Mesodermal cell (in vitro differentiated cells): ENCODE measurements around the gene FOXN3.
"Not testable (repeated sequence)": the region's sequence is repeated elsewhere in the genome, so short reads cannot be mapped to it uniquely, and the experiment has no call there.

Experiments
- H3K27ac ChIP-seq: 2 replicates; pipeline ENCODE4 v1.7.0; 2013; ENCODE audit warnings: mild to moderate bottlenecking, low read depth, low read length, moderate library complexity; ENCODE audit not compliant: severe bottlenecking
- H3K36me3 ChIP-seq: 2 replicates; pipeline ENCODE4 v1.7.1; 2013; ENCODE audit warnings: mild to moderate bottlenecking, low read length, moderate library complexity; ENCODE audit not compliant: control insufficient read depth, insufficient read depth
- H3K4me1 ChIP-seq: one replicate; pipeline ENCODE4 v1.7.1; 2013; ENCODE audit warnings: mild to moderate bottlenecking, low read length; ENCODE audit not compliant: insufficient read depth, control insufficient read depth, poor library complexity, severe bottlenecking
- H3K4me3 ChIP-seq: 2 replicates; pipeline ENCODE4 v1.7.0; 2013; ENCODE audit warnings: low read length, control low read depth, mild to moderate bottlenecking; ENCODE audit not compliant: insufficient read depth, poor library complexity, severe bottlenecking; ENCODE audit errors: extremely low read depth
- H3K9me3 ChIP-seq: 2 replicates; pipeline ENCODE4 v1.7.1; 2013; ENCODE audit warnings: mild to moderate bottlenecking, low read length, moderate library complexity; ENCODE audit not compliant: control insufficient read depth
- whole genome bisulfite sequencing, 2 experiments: methylation state at CpG; one replicate each; pipeline ENCODE4 v1.1.5; 2013; ENCODE audit warnings: missing lambda C conversion rate in 2 of 2; ENCODE audit not compliant: insufficient coverage in 2 of 2; 5-methylcytosine and 5-hydroxymethylcytosine counted together

FOXN3 gene

GRCh38 chr14:89128311-89129026 is 288.6 kb downstream of the FOXN3 start:
- Histone ChIP-seq H3K36me3 (no peaks in the 10 kb centered on the region), H3K27ac (no peak overlapping the region), H3K4me3 (no peak overlapping the region), H3K4me1 (no peaks in the 10 kb centered on the region), H3K9me3 (no peaks in the 10 kb centered on the region)
- WGBS, 2 experiments = 85 to 98% methylated on average over 5 to 6 of the region's 10 CpGs

GRCh38 chr14:89126461-89126860 is 290.6 kb downstream of the FOXN3 start:
- Histone ChIP-seq H3K36me3 (no peaks in the 10 kb centered on the region), H3K9me3 (no peaks in the 10 kb centered on the region), H3K4me3 (no peak overlapping the region), H3K4me1 (no peaks in the 10 kb centered on the region), H3K27ac (no peak overlapping the region)
- 91 to 93% methylated on average over 4 of the region's 4 CpGs for WGBS, 2 experiments

- H3K27ac ChIP-seq = no peak overlapping the region
- H3K4me1 ChIP-seq = no peaks in the 10 kb centered on the region
- no peak overlapping the region for H3K4me3 ChIP-seq
- WGBS, 2 experiments = 70% methylated on average over 2 of the region's 4 CpGs; no CpG with 5 or more reads in 1 of the 2 experiments
- H3K36me3 ChIP-seq = no peaks in the 10 kb centered on the region
- no peaks in the 10 kb centered on the region for H3K9me3 ChIP-seq
These were observed 291.8 kb downstream of the FOXN3 start for GRCh38 chr14:89125216-89125615.

GRCh38 chr14:89123851-89124250 is 293.2 kb downstream of the FOXN3 start:
- WGBS, 2 experiments = 91 to 100% methylated on average over 1 of the region's 1 CpG
- Histone ChIP-seq H3K4me3 (no peak overlapping the region), H3K4me1 (no peaks in the 10 kb centered on the region), H3K27ac (no peak overlapping the region), H3K9me3 (no peaks in the 10 kb centered on the region), H3K36me3 (no peaks in the 10 kb centered on the region)

- H3K4me3 ChIP-seq = no peak overlapping the region
- no peaks in the 10 kb centered on the region for H3K4me1 ChIP-seq
- H3K27ac ChIP-seq = no peak overlapping the region
- H3K36me3 ChIP-seq = no peaks in the 10 kb centered on the region
- 90 to 91% methylated on average over 10 of the region's 10 CpGs for WGBS, 2 experiments
- H3K9me3 ChIP-seq = no peaks in the 10 kb centered on the region
These were observed 293.8 kb downstream of the FOXN3 start for GRCh38 chr14:89123215-89123614.

GRCh38 chr14:89121968-89122620 is 294.9 kb downstream of the FOXN3 start:
- H3K36me3 ChIP-seq = no peaks in the 10 kb centered on the region
- WGBS, 2 experiments = 30 to 43% methylated on average over 2 of the region's 4 CpGs
- H3K27ac ChIP-seq = peak overlapping the region; percentile 58

GRCh38 chr14:89117012-89117411 is 300.0 kb downstream of the FOXN3 start:
- no peaks in the 10 kb centered on the region for H3K9me3 ChIP-seq
- no peaks in the 10 kb centered on the region for H3K36me3 ChIP-seq
- 56 to 70% methylated on average over 2 to 3 of the region's 5 CpGs for WGBS, 2 experiments
- no peak overlapping the region for H3K4me3 ChIP-seq
- no peak overlapping the region for H3K27ac ChIP-seq
- H3K4me1 ChIP-seq = no peaks in the 10 kb centered on the region

More at GRCh38 chr14:89121968-89122620, 294.9 kb downstream of the FOXN3 start:
- Histone ChIP-seq H3K4me3 (no peak overlapping the region), H3K4me1 (no peaks in the 10 kb centered on the region), H3K9me3 (no peaks in the 10 kb centered on the region)

GRCh38 chr14:89114109-89114508 is 302.9 kb downstream of the FOXN3 start:
- H3K9me3 ChIP-seq = no peaks in the 10 kb centered on the region
- H3K36me3 ChIP-seq = no peaks in the 10 kb centered on the region
- H3K4me3 ChIP-seq = no peak overlapping the region
- no peaks in the 10 kb centered on the region for H3K4me1 ChIP-seq
- H3K27ac ChIP-seq = no peak overlapping the region

GRCh38 chr14:89112720-89113119 is 304.3 kb downstream of the FOXN3 start:
- WGBS, 2 experiments = 95 to 96% methylated on average over 6 to 17 of the region's 18 CpGs
- Histone ChIP-seq H3K4me1 (no peaks in the 10 kb centered on the region), H3K27ac (no peak overlapping the region), H3K36me3 (no peaks in the 10 kb centered on the region), H3K4me3 (no peak overlapping the region), H3K9me3 (no peaks in the 10 kb centered on the region)

- not testable (repeated sequence) for H3K36me3 ChIP-seq, H3K4me3 ChIP-seq, H3K4me1 ChIP-seq, H3K27ac ChIP-seq, H3K9me3 ChIP-seq
- WGBS, 2 experiments = 85 to 89% methylated on average over 11 to 15 of the region's 25 CpGs
These were observed 305.1 kb downstream of the FOXN3 start for GRCh38 chr14:89111766-89112543.
